ENCODE measurements around the gene LCORL.

Gene LCORL

GRCh38 chr4:17995165-17995564 is 26.4 kb downstream of the LCORL start:
- no peak overlapping the region for H3K4me3 ChIP-seq (ENCODE audit: low read depth, low read length)
- no peak for TF ChIP-seq CTCF (IDR thresholded peaks at IDR 0.05; ENCODE audit: low read depth, low read length)

- TF ChIP-seq CTCF (IDR thresholded peaks at IDR 0.05; ENCODE audit: low read depth, low read length) = no peak
- H3K4me3 ChIP-seq (ENCODE audit: low read depth, low read length) = no peak overlapping the region
Observed at GRCh38 chr4:17985832-17986231, 35.7 kb downstream of the LCORL start.

GRCh38 chr4:17981063-17981462 is 40.5 kb downstream of the LCORL start:
- no peak overlapping the region for H3K4me3 ChIP-seq (ENCODE audit: low read depth, low read length)
- no peak for TF ChIP-seq CTCF (IDR thresholded peaks at IDR 0.05; ENCODE audit: low read depth, low read length)

GRCh38 chr4:17968721-17969120 is 52.8 kb downstream of the LCORL start:
- no peak overlapping the region for H3K4me3 ChIP-seq (ENCODE audit: low read depth, low read length)
- no peak for TF ChIP-seq CTCF (IDR thresholded peaks at IDR 0.05; ENCODE audit: low read depth, low read length)

- H3K4me3 ChIP-seq (ENCODE audit: low read depth, low read length) = no peak overlapping the region
- TF ChIP-seq CTCF (IDR thresholded peaks at IDR 0.05; ENCODE audit: low read depth, low read length) = no peak
Observed at GRCh38 chr4:17967078-17967477, 54.5 kb downstream of the LCORL start.

- H3K4me3 ChIP-seq (ENCODE audit: low read depth, low read length) = no peak overlapping the region
- TF ChIP-seq CTCF (IDR thresholded peaks at IDR 0.05; ENCODE audit: low read depth, low read length) = no peak
Observed at GRCh38 chr4:17966312-17966711, 55.2 kb downstream of the LCORL start.

GRCh38 chr4:17964576-17964975 is 57.0 kb downstream of the LCORL start:
- no peak for TF ChIP-seq CTCF (IDR thresholded peaks at IDR 0.05; ENCODE audit: low read depth, low read length)
- H3K4me3 ChIP-seq (ENCODE audit: low read depth, low read length) = no peak overlapping the region
